ENCODE data around the gene KCNG2. TPM values are rescaled to one million over a fixed set of nuclear protein-coding genes. Genes with fewer than 3 reads are reported as not detected.
A peak's percentile ranks its signal among the peaks of the same experiment; 100 is the strongest.

The KCNG2 gene
- total RNA-seq, 4 donors from 2014 or later, result 0.60 to 0.84 (median 0.78) TPM; not detected in 1

GRCh38 chr18:79942786-79943607, 145.3 kb downstream of the KCNG2 start:
- Histone ChIP-seq H3K4me1 (peaks cover 0 to 97% (median 41%) of the 10 kb centered on the region in 4 donors), H3K4me3 (no peak overlapping the region), H3K9me3 (no peaks in the 10 kb centered on the region), H3K27ac (peak overlapping the region; percentile 43 to 98 (median 76)), H3K36me3 (peaks cover 0 to 63% (median 2%) of the 10 kb centered on the region in 3 donors), H3K27me3 (no peaks in the 10 kb centered on the region)
- WGBS, 2 donors, result 70 to 83% methylated on average over 23 to 31 of the region's 31 CpGs
- no peak for DNase-seq (ENCODE audit: low spot score in 2 of 2)
- TF ChIP-seq EP300 (IDR thresholded peaks at IDR 0.05) (peak in 1 of 2 donors; percentile 51), POLR2A (IDR thresholded peaks at IDR 0.05) (no peak)

- 64 to 88% methylated on average over 7 to 9 of the region's 20 CpGs for WGBS, 2 donors
- peaks cover 0 to 62% (median 2%) of the 10 kb centered on the region in 3 donors for H3K36me3 ChIP-seq
- peak overlapping the region; percentile 37 to 98 (median 53) for H3K27ac ChIP-seq
- no peak for DNase-seq (ENCODE audit: low spot score in 2 of 2)
- H3K27me3 ChIP-seq, result no peaks in the 10 kb centered on the region
- TF ChIP-seq EP300 (IDR thresholded peaks at IDR 0.05) (no peak), CTCF (IDR thresholded peaks at IDR 0.05) (no peak), POLR2A (IDR thresholded peaks at IDR 0.05) (no peak)
- H3K4me1 ChIP-seq, result peaks cover 0 to 97% (median 45%) of the 10 kb centered on the region in 4 donors
- H3K9me3 ChIP-seq, result no peaks in the 10 kb centered on the region
- H3K4me3 ChIP-seq, result peak overlapping the region in 1 of 4 donors; percentile 19
Observed at GRCh38 chr18:79943608-79944125, 145.9 kb downstream of the KCNG2 start.

- TF ChIP-seq POLR2A (IDR thresholded peaks at IDR 0.05), result no peak
- no peak for TF ChIP-seq EP300 (IDR thresholded peaks at IDR 0.05)
- no peak for TF ChIP-seq CTCF (IDR thresholded peaks at IDR 0.05)
- Histone ChIP-seq H3K36me3 (peaks cover 0 to 68% (median 2%) of the 10 kb centered on the region in 3 donors), H3K4me3 (peak overlapping the region in 1 of 4 donors; percentile 19), H3K27me3 (no peaks in the 10 kb centered on the region), H3K4me1 (peaks cover 0 to 97% (median 50%) of the 10 kb centered on the region in 4 donors), H3K9me3 (no peaks in the 10 kb centered on the region), H3K27ac (peak overlapping the region; percentile 37 to 98 (median 60))
- 60 to 67% methylated on average over 8 to 10 of the region's 11 CpGs for WGBS, 2 donors
- DNase-seq (ENCODE audit: low spot score in 2 of 2), result no peak
Observed at GRCh38 chr18:79944126-79944731, 146.5 kb downstream of the KCNG2 start.

GRCh38 chr18:79944746-79945117, 147.0 kb downstream of the KCNG2 start:
- H3K9me3 ChIP-seq, result no peaks in the 10 kb centered on the region
- peaks cover 0 to 97% (median 55%) of the 10 kb centered on the region in 4 donors for H3K4me1 ChIP-seq
- H3K4me3 ChIP-seq, result no peak overlapping the region
- 73 to 76% methylated on average over 2 to 3 of the region's 3 CpGs for WGBS, 2 donors
- peak overlapping the region; percentile 37 to 98 (median 60) for H3K27ac ChIP-seq
- TF ChIP-seq EP300 (IDR thresholded peaks at IDR 0.05) (no peak), POLR2A (IDR thresholded peaks at IDR 0.05) (no peak), CTCF (IDR thresholded peaks at IDR 0.05) (no peak)
- no peak for DNase-seq (ENCODE audit: low spot score in 2 of 2)
- H3K27me3 ChIP-seq, result no peaks in the 10 kb centered on the region
- H3K36me3 ChIP-seq, result peaks cover 0 to 66% (median 2%) of the 10 kb centered on the region in 3 donors

- Histone ChIP-seq H3K27me3 (no peaks in the 10 kb centered on the region), H3K36me3 (peaks cover 0 to 60% (median 2%) of the 10 kb centered on the region in 3 donors), H3K9me3 (no peaks in the 10 kb centered on the region), H3K4me1 (peaks cover 0 to 99% (median 61%) of the 10 kb centered on the region in 4 donors), H3K4me3 (peak overlapping the region in 1 of 4 donors; percentile 17), H3K27ac (peak overlapping the region; percentile 37 to 98 (median 60))
- TF ChIP-seq CTCF (IDR thresholded peaks at IDR 0.05), result no peak
- no peak for TF ChIP-seq EP300 (IDR thresholded peaks at IDR 0.05)
- no peak for TF ChIP-seq POLR2A (IDR thresholded peaks at IDR 0.05)
- 68 to 69% methylated on average over 15 to 16 of the region's 17 CpGs for WGBS, 2 donors
- no peak for DNase-seq (ENCODE audit: low spot score in 2 of 2)
Observed at GRCh38 chr18:79945118-79946042, 147.6 kb downstream of the KCNG2 start.

Data from tibial nerve (tissue), 4 donors.